Measurements from ENCODE around the gene NT5C2. TPM values are rescaled to one million over a fixed set of nuclear protein-coding genes. Genes with fewer than 3 reads are reported as not detected.
A peak's percentile ranks its signal among the peaks of the same experiment; 100 is the strongest.

NT5C2 gene
- total and polyA plus RNA-seq, 2 of the 8 experiments (the other 6 are each of a cell fraction or from before 2014, with no cell fraction given), result 35.2 to 106 TPM

GRCh38 chr10:103241262-103242011, 48.4 kb upstream of the NT5C2 start:
- H3K4ac ChIP-seq (replicated peaks; ENCODE audit: insufficient read length, low read depth, low read length), result peak overlapping the region; percentile 6
- no peak overlapping the region for H4K8ac ChIP-seq (ENCODE audit: extremely low read depth, insufficient read depth, low read length)
- peak overlapping the region; percentile 83 for H2AFZ ChIP-seq (ENCODE audit: low read length)
- DNase-seq (ENCODE audit: low read depth in 1 of 2, low spot score in 2 of 2), result no peak
- peak overlapping the region; percentile 99 for H2BK20ac ChIP-seq (ENCODE audit: low read length)
- H4K91ac ChIP-seq (replicated peaks; ENCODE audit: insufficient read length, low read length), result peak overlapping the region; percentile 36
- no peak for FAIRE-seq
- no peaks in the 10 kb centered on the region for H3K79me2 ChIP-seq (ENCODE audit: control insufficient read depth in 1 of 2, insufficient read depth in 2 of 2, low read length in 2 of 2)
- H3K9me3 ChIP-seq (ENCODE audit: insufficient read depth in 2 of 2, low read depth in 1 of 2, low read length in 1 of 2), result no peaks in the 10 kb centered on the region
- H3K79me1 ChIP-seq (ENCODE audit: low read depth, low read length), result no peaks in the 10 kb centered on the region; the same call in 1 of the 2 replicates
- peak overlapping the region; percentile 48; the same call in 1 of the 2 replicates for H2BK5ac ChIP-seq (ENCODE audit: low read depth, low read length)
- 73% methylated on average over 7 of the region's 7 CpGs; no CpG with 5 or more reads in 1 of the 2 experiments for WGBS, 2 experiments (ENCODE audit: extremely low coverage in 1 of 2, insufficient coverage in 1 of 2, insufficient read length in 1 of 2, insufficient replicate concordance in 2 of 2, low coverage in 1 of 2, low lambda C conversion rate in 2 of 2, missing lambda C conversion rate in 1 of 2)
- H2AK5ac ChIP-seq (ENCODE audit: low read depth, low read length), result no peak overlapping the region
- H2BK12ac ChIP-seq (ENCODE audit: low read depth, low read length), result peak overlapping the region; percentile 95; the same call in 1 of the 2 replicates
- H3K18ac ChIP-seq (ENCODE audit: extremely low read depth, low read length), result peak overlapping the region; percentile 83
- ChIA-PET POLR2A (ENCODE audit: partially characterized antibody) (interaction anchor here (1.1 to 1.2 kb wide), 2 partner anchors 11 to 49 kb away, joined by 3 read pairs; partner anchors contain the start of gene NT5C2), CTCF (ENCODE audit: partially characterized antibody) (interaction anchor here (0.6 to 4.1 kb wide), 16 partner anchors 8 to 162 kb away, joined by 3 to 21 read pairs (median 3); partner anchors contain the start of gene INA)
- TF ChIP-seq MAFK (IDR thresholded peaks at IDR 0.05; ENCODE audit: low read depth, low read length), result peak; percentile 68; the same call in 1 of the 2 replicates
- TF ChIP-seq CTCF (IDR thresholded peaks at IDR 0.05; ENCODE audit: control extremely low read depth in 1 of 3, insufficient read depth in 1 of 3, low read depth in 1 of 3, low read length in 3 of 3), result no peak
- TF ChIP-seq BACH1 (IDR thresholded peaks at IDR 0.05; ENCODE audit: low read length), result peak; percentile 79; the same call in 1 of the 2 replicates
- TF ChIP-seq ASH2L (IDR thresholded peaks at IDR 0.05; ENCODE audit: low read length), result no peak
- no peak for TF ChIP-seq EZH2 (IDR thresholded peaks at IDR 0.05; ENCODE audit: low read depth, low read length, severe bottlenecking)
- TF ChIP-seq KDM4A (IDR thresholded peaks at IDR 0.05; ENCODE audit: low read depth, low read length, severe bottlenecking), result no peak
- no peak for TF ChIP-seq TCF12 (IDR thresholded peaks at IDR 0.05; ENCODE audit: low read depth, low read length)
- no peak for TF ChIP-seq CBX8 (IDR thresholded peaks at IDR 0.05; ENCODE audit: borderline replicate concordance, low read depth, low read length)
- TF ChIP-seq TBP (IDR thresholded peaks at IDR 0.05; ENCODE audit: low read depth, low read length), result no peak
- no peak overlapping the region for H4K5ac ChIP-seq (ENCODE audit: insufficient read length, low read depth, low read length)
- no peak overlapping the region for H3K4me3 ChIP-seq (ENCODE audit: extremely low read depth in 1 of 4, insufficient read depth in 2 of 4, low read depth in 3 of 4, low read length in 4 of 4)
- H4K20me1 ChIP-seq (replicated peaks in 1 of 2; ENCODE audit: control insufficient read depth in 1 of 2, insufficient read depth in 2 of 2, low read length in 2 of 2), result no peaks in the 10 kb centered on the region
- H3K4me2 ChIP-seq (ENCODE audit: insufficient read depth in 1 of 2, low read depth in 2 of 2, low read length in 2 of 2), result peak overlapping the region in 1 of 2 experiments; percentile 24; a peak in 2 of 4 replicates
- no peaks in the 10 kb centered on the region for H3K36me3 ChIP-seq (ENCODE audit: control insufficient read depth in 2 of 4, insufficient read depth in 4 of 4, low read length in 3 of 4)
- H3K27me3 ChIP-seq (replicated peaks in 1 of 4; ENCODE audit: control insufficient read depth in 3 of 4, extremely low read depth in 1 of 4, insufficient read depth in 3 of 4, low read length in 3 of 4), result no peaks in the 10 kb centered on the region
- H3K23me2 ChIP-seq (ENCODE audit: low read depth, low read length), result no peaks in the 10 kb centered on the region
- H3K56ac ChIP-seq (replicated peaks; ENCODE audit: insufficient read length, low read depth, low read length), result no peak overlapping the region
- no peak overlapping the region for H3K14ac ChIP-seq (ENCODE audit: insufficient read length)
- H2BK120ac ChIP-seq (replicated peaks; ENCODE audit: low read depth, low read length), result no peak overlapping the region
- H2BK15ac ChIP-seq (ENCODE audit: low read length), result no peak overlapping the region
- peaks cover 2 to 8% (median 6%) of the 10 kb centered on the region in 4 experiments; a peak in 6 of 7 replicates for H3K4me1 ChIP-seq (replicated peaks in 1 of 4; ENCODE audit: control insufficient read depth in 3 of 4, insufficient read depth in 4 of 4, low read length in 3 of 4)
- H3K27ac ChIP-seq (ENCODE audit: low read depth, low read length), result no peak overlapping the region
- H3K23ac ChIP-seq (ENCODE audit: insufficient read length), result no peak overlapping the region
- no peak overlapping the region; a peak in 1 of 7 replicates for H3K9ac ChIP-seq (replicated peaks in 1 of 4; ENCODE audit: extremely low read depth in 1 of 4, low read depth in 3 of 4, low read length in 3 of 4)
